DOHH2 (cell line): ENCODE measurements around the gene SEC16A.

Experiments
- H3F3A ChIP-seq: fragments of 200-600 bp; sonication (generic), shearing (Covaris generic); 2 replicates; pipeline ENCODE4 v1.6.0; 2016; ENCODE audit warnings: antibody characterized with exemption, mild to moderate bottlenecking; ENCODE audit not compliant: control insufficient read depth, insufficient read depth
- H3K27ac ChIP-seq: fragments of 200-600 bp; sonication (generic); 2 replicates; pipeline ENCODE4 v1.5.1; 2014; ENCODE audit warnings: low read depth, mild to moderate bottlenecking, low read length, moderate library complexity
- H3K27me3 ChIP-seq: fragments of 200-600 bp; sonication (generic); 2 replicates; pipeline ENCODE4 v1.6.1; 2014; ENCODE audit warnings: mild to moderate bottlenecking, low read length, mixed read lengths; ENCODE audit not compliant: control insufficient read depth
- H3K36me3 ChIP-seq: fragments of 200-600 bp; sonication (generic); 2 replicates; pipeline ENCODE4 v1.6.1; 2014; ENCODE audit warnings: mild to moderate bottlenecking, low read length, moderate library complexity, mixed read lengths; ENCODE audit not compliant: control insufficient read depth
- H3K4me1 ChIP-seq: fragments of 200-600 bp; sonication (generic); 2 replicates; pipeline ENCODE4 v1.6.1; 2014; ENCODE audit warnings: mild to moderate bottlenecking, low read length, mixed read lengths; ENCODE audit not compliant: control insufficient read depth
- H3K4me2 ChIP-seq: fragments of 200-600 bp; sonication (generic); 2 replicates; pipeline ENCODE4 v1.6.0; 2014; ENCODE audit warnings: mild to moderate bottlenecking, low read length, moderate library complexity
- H3K4me3 ChIP-seq: fragments of 200-600 bp; sonication (generic); 2 replicates; pipeline ENCODE4 v1.5.1; 2014; ENCODE audit warnings: mild to moderate bottlenecking, low read length, mixed read lengths
- H3K79me2 ChIP-seq: fragments of 200-600 bp; sonication (generic); 2 replicates; pipeline ENCODE4 v1.6.1; 2014; ENCODE audit warnings: mild to moderate bottlenecking, low read length, mixed read lengths; ENCODE audit not compliant: control insufficient read depth
- H3K9me2 ChIP-seq: fragments of 200-600 bp; sonication (generic); replicated peaks from 2 replicates; pipeline ENCODE4 v1.6.1; 2014; ENCODE audit warnings: mild to moderate bottlenecking, low read length, mixed read lengths; ENCODE audit not compliant: control insufficient read depth
- H3K9me3 ChIP-seq: fragments of 200-600 bp; sonication (generic); 2 replicates; pipeline ENCODE4 v1.6.1; 2014; ENCODE audit warnings: antibody characterized with exemption, low read length, mixed read lengths; ENCODE audit not compliant: control insufficient read depth, insufficient read depth
- H4K20me1 ChIP-seq: fragments of 200-600 bp; sonication (generic); 2 replicates; pipeline ENCODE4 v1.6.0; 2014; ENCODE audit warnings: low read depth, mild to moderate bottlenecking, antibody characterized with exemption, low read length, moderate library complexity; ENCODE audit not compliant: control insufficient read depth, insufficient read depth
- CTCF ChIP-seq: fragments of 200-600 bp; sonication (generic); IDR thresholded peaks from one replicate; pipeline ENCODE4 v1.5.1; 2014; ENCODE audit warnings: antibody characterized with exemption, mild to moderate bottlenecking, low read depth, low read length; ENCODE audit not compliant: poor library complexity, severe bottlenecking
- EZH2phosphoT487 ChIP-seq: fragments of 200-600 bp; sonication (generic); IDR thresholded peaks from 2 replicates; pipeline ENCODE4 v1.6.1; 2017; ENCODE audit warnings: borderline replicate concordance, mild to moderate bottlenecking, antibody characterized with exemption, low read length, moderate library complexity, mixed read lengths

Gene SEC16A

GRCh38 chr9:136471802-136472487, 10.9 kb downstream of the SEC16A start:
- Histone ChIP-seq H4K20me1 (no peaks in the 10 kb centered on the region; the same call in 1 of the 2 replicates), H3F3A (no peaks in the 10 kb centered on the region), H3K36me3 (peaks cover 98% of the 10 kb centered on the region), H3K27ac (no peak overlapping the region), H3K27me3 (no peaks in the 10 kb centered on the region), H3K79me2 (peaks cover 74% of the 10 kb centered on the region), H3K4me3 (no peak overlapping the region), H3K9me3 (no peaks in the 10 kb centered on the region), H3K4me2 (no peak overlapping the region), H3K4me1 (no peaks in the 10 kb centered on the region), H3K9me2 (no peaks in the 10 kb centered on the region)
- TF ChIP-seq EZH2phosphoT487 (no peak), CTCF (no peak)

- TF ChIP-seq EZH2phosphoT487 (no peak), CTCF (no peak)
- Histone ChIP-seq H3K36me3 (peaks cover 98% of the 10 kb centered on the region), H3K4me2 (no peak overlapping the region), H3K4me3 (no peak overlapping the region), H3F3A (no peaks in the 10 kb centered on the region), H3K9me2 (no peaks in the 10 kb centered on the region), H3K27ac (no peak overlapping the region), H3K9me3 (no peaks in the 10 kb centered on the region), H4K20me1 (no peaks in the 10 kb centered on the region; the same call in 1 of the 2 replicates), H3K79me2 (peaks cover 66% of the 10 kb centered on the region), H3K27me3 (no peaks in the 10 kb centered on the region), H3K4me1 (no peaks in the 10 kb centered on the region)
Measured at GRCh38 chr9:136470792-136471469, 11.9 kb downstream of the SEC16A start.

GRCh38 chr9:136470356-136470755, 12.5 kb downstream of the SEC16A start:
- Histone ChIP-seq H3K9me3 (no peaks in the 10 kb centered on the region), H3K79me2 (peaks cover 60% of the 10 kb centered on the region), H3K4me3 (no peak overlapping the region), H3K36me3 (peaks cover 98% of the 10 kb centered on the region), H3K27ac (no peak overlapping the region), H3K4me1 (no peaks in the 10 kb centered on the region), H3K27me3 (no peaks in the 10 kb centered on the region), H3K4me2 (no peak overlapping the region), H3K9me2 (no peaks in the 10 kb centered on the region), H4K20me1 (no peaks in the 10 kb centered on the region; the same call in 1 of the 2 replicates), H3F3A (no peaks in the 10 kb centered on the region)
- no peak for TF ChIP-seq EZH2phosphoT487
- TF ChIP-seq CTCF, result no peak
